B cell (primary cell): ENCODE data around the gene ANKS1B. TPM values are rescaled to one million over a fixed set of nuclear protein-coding genes. Genes with fewer than 3 reads are reported as not detected.

Experiments
- ATAC-seq: fragments of 200-7000 bp; cut with Tn5 transposase; one replicate; pipeline ENCODE4 v1.10.0; 2021; ENCODE audit warnings: low read depth, mild to moderate bottlenecking, moderate number of reproducible peaks, moderate library complexity
- CTCF ChIA-PET: fragments of 350-600 bp; sonication (Branson Sonifier 250); formaldehyde crosslinking; loops from one replicate; lab custom pipeline; 2021; ENCODE audit warnings: antibody characterized with exemption, inconsistent platforms; lab: Charles Lee
- POLR2A ChIA-PET: fragments of 350-600 bp; sonication (Branson Sonifier 250); formaldehyde crosslinking; loops from one replicate; lab custom pipeline; 2021; ENCODE audit warnings: antibody characterized with exemption; lab: Charles Lee
- DNase-seq: peaks from one replicate; pipeline ENCODE4 v3.0.0; 2013
- H2AFZ ChIP-seq: 2 replicates; pipeline ENCODE4 v1.6.1; 2012; ENCODE audit warnings: mild to moderate bottlenecking, low read depth, low read length; ENCODE audit not compliant: insufficient read depth, poor library complexity, severe bottlenecking
- H3K27ac ChIP-seq, 2 donors: 1 replicate in 1 of 2; 2 replicates in 1 of 2; pipeline ENCODE4 v1.5.1; 2012 to 2013; ENCODE audit warnings: low read length in 2 of 2, mild to moderate bottlenecking in 2 of 2, moderate library complexity in 1 of 2
- H3K27me3 ChIP-seq, 4 experiments: fragments of 200-600 bp in 1 of 4; sonication (generic) in 1 of 4; replicated peaks in 1 of 4; 1 replicate in 2 of 4; 2 replicates in 2 of 4; pipeline versions ENCODE4 v1.6.1 to v1.7.0; 2013 to 2016; ENCODE audit warnings: low read length in 3 of 4, mild to moderate bottlenecking in 2 of 4, mixed read lengths in 1 of 4, moderate library complexity in 1 of 4; ENCODE audit not compliant: insufficient read depth in 4 of 4, control insufficient read depth in 3 of 4; ENCODE audit errors: control extremely low read depth in 1 of 4
- H3K36me3 ChIP-seq, 2 experiments: replicated peaks in 1 of 2; 1 replicate in 1 of 2; 2 replicates in 1 of 2; pipeline versions ENCODE4 v1.6.1 to v1.7.1; 2013; ENCODE audit warnings: low read length in 1 of 2; ENCODE audit not compliant: insufficient read depth in 2 of 2, control insufficient read depth in 1 of 2; ENCODE audit errors: control extremely low read depth in 1 of 2, extremely low read depth in 1 of 2
- H3K4me1 ChIP-seq, 2 donors: fragments of 200-600 bp in 1 of 2; sonication (generic) in 1 of 2; 1 replicate in 1 of 2; 2 replicates in 1 of 2; pipeline versions ENCODE4 v1.5.1 to v1.6.1; 2013 to 2017; ENCODE audit warnings: low read length in 2 of 2; ENCODE audit not compliant: control insufficient read depth in 2 of 2, insufficient read depth in 2 of 2
- H3K4me2 ChIP-seq: replicated peaks from 2 replicates; pipeline ENCODE3; 2012; ENCODE audit warnings: mild to moderate bottlenecking, low read depth, low read length; ENCODE audit not compliant: poor library complexity, severe bottlenecking
- H3K4me3 ChIP-seq, 5 experiments: fragments of 200-600 bp in 1 of 5; sonication (generic) in 1 of 5; 1 replicate in 3 of 5; 2 replicates in 2 of 5; pipeline versions ENCODE4 v1.5.1 to v1.7.0; 2011 to 2016; ENCODE audit warnings: low read length in 4 of 5, mild to moderate bottlenecking in 4 of 5, low read depth in 2 of 5, control low read depth in 1 of 5, moderate library complexity in 1 of 5; ENCODE audit not compliant: insufficient read depth in 1 of 5; ENCODE audit errors: control extremely low read depth in 1 of 5, extremely low read depth in 1 of 5
- H3K79me2 ChIP-seq: fragments of 200-600 bp; sonication (generic); one replicate; pipeline ENCODE4 v1.6.0; 2016; ENCODE audit warnings: low read length; ENCODE audit not compliant: control insufficient read depth, insufficient read depth
- H3K9ac ChIP-seq: fragments of 200-600 bp; sonication (generic); 2 replicates; pipeline ENCODE4 v1.6.1; 2017; ENCODE audit warnings: mild to moderate bottlenecking, low read length, moderate library complexity
- H3K9me3 ChIP-seq, 3 donors: one replicate each; pipeline versions ENCODE4 v1.6.1 to v1.7.1; 2013; ENCODE audit warnings: low read length in 2 of 3; ENCODE audit not compliant: control insufficient read depth in 2 of 3, insufficient read depth in 1 of 3; ENCODE audit errors: control extremely low read depth in 1 of 3
- H4K20me1 ChIP-seq: 2 replicates; pipeline ENCODE4 v1.6.0; 2012; ENCODE audit warnings: mild to moderate bottlenecking, low read length; ENCODE audit not compliant: insufficient read depth, control insufficient read depth, poor library complexity, severe bottlenecking
- H3K27ac Mint-ChIP-seq: one replicate; pipeline ENCODE4 v1.8.0; 2021; ENCODE audit warnings: mixed read lengths
- H3K27me3 Mint-ChIP-seq: one replicate; pipeline ENCODE4 v1.8.0; 2021; ENCODE audit warnings: mixed read lengths
- H3K4me1 Mint-ChIP-seq: one replicate; pipeline ENCODE4 v1.8.0; 2021; ENCODE audit warnings: mixed read lengths
- H3K4me3 Mint-ChIP-seq: one replicate; pipeline ENCODE4 v1.8.0; 2021; ENCODE audit warnings: mixed read lengths
- H3K9me3 Mint-ChIP-seq: one replicate; pipeline ENCODE4 v1.8.0; 2022; ENCODE audit warnings: mixed read lengths; ENCODE audit not compliant: insufficient read depth
- EZH2 ChIP-seq: IDR thresholded peaks from 2 replicates; pipeline ENCODE4 v1.6.1; 2012; ENCODE audit warnings: borderline replicate concordance, low read depth, mild to moderate bottlenecking, moderate library complexity, low read length; ENCODE audit not compliant: insufficient read depth, poor library complexity, severe bottlenecking
- WGBS: methylation state at CpG from one replicate; pipeline ENCODE4 v1.1.5; 2013; ENCODE audit warnings: missing lambda C conversion rate; ENCODE audit not compliant: insufficient coverage; 5-methylcytosine and 5-hydroxymethylcytosine counted together
- intact Hi-C: fragments of 100-400 bp; cut with micrococcal nuclease; formaldehyde crosslinking; loops from one replicate; pipeline ENCODE4 v1.10.0; 2022
- polyA plus RNA-seq: library from polyadenylated mRNA; depleted of rRNA; stranded (reverse); fragments of >200 nt; gene quantifications from 2 replicates; pipeline ENCODE4 v1.2.3, GENCODE V29; 2012
- total RNA-seq, 2 donors: library from RNA; stranded (reverse); fragments of 120-200 nt in 1 of 2; gene quantifications; 1 replicate in 1 of 2; 2 replicates in 1 of 2; pipeline versions ENCODE4 v1.2.3 to v1.2.4, GENCODE V29; 2013 to 2022
- TF ChIP-seq, protein P1 (sequence below): fragments of 200-600 bp; IDR thresholded peaks from one replicate; pipeline ENCODE4 v1.8.0; 2022; ENCODE audit warnings: antibody characterized with exemption, mild to moderate bottlenecking

The ANKS1B gene
- total and polyA plus RNA-seq, 2 donors (not counting 1 experiment from before 2014, with no cell fraction given): not detected

- H3K27me3 Mint-ChIP-seq: no peaks in the 10 kb centered on the region
- ChIA-PET CTCF (no interaction called here), POLR2A (no interaction called here)
- no peak overlapping the region for H2AFZ ChIP-seq
- peaks cover 18 to 53% of the 10 kb centered on the region in 2 experiments for H3K36me3 ChIP-seq
- no peaks in the 10 kb centered on the region for H3K4me1 Mint-ChIP-seq
- no peaks in the 10 kb centered on the region for H3K4me1 ChIP-seq
- H3K27ac Mint-ChIP-seq: no peak overlapping the region
- H3K4me2 ChIP-seq: no peak overlapping the region
- no CpG with 5 or more reads among the region's 4 CpGs for WGBS
- no peak overlapping the region for H3K27ac ChIP-seq
- no peaks in the 10 kb centered on the region for H3K79me2 ChIP-seq
- H3K27me3 ChIP-seq: no peaks in the 10 kb centered on the region
- H3K4me3 Mint-ChIP-seq: no peak overlapping the region
- no peaks in the 10 kb centered on the region for H3K9me3 Mint-ChIP-seq
- no peaks in the 10 kb centered on the region for H4K20me1 ChIP-seq
- no peaks in the 10 kb centered on the region for H3K9me3 ChIP-seq
- no peak for DNase-seq
- H3K4me3 ChIP-seq: no peak overlapping the region
- TF ChIP-seq, protein P1, sequence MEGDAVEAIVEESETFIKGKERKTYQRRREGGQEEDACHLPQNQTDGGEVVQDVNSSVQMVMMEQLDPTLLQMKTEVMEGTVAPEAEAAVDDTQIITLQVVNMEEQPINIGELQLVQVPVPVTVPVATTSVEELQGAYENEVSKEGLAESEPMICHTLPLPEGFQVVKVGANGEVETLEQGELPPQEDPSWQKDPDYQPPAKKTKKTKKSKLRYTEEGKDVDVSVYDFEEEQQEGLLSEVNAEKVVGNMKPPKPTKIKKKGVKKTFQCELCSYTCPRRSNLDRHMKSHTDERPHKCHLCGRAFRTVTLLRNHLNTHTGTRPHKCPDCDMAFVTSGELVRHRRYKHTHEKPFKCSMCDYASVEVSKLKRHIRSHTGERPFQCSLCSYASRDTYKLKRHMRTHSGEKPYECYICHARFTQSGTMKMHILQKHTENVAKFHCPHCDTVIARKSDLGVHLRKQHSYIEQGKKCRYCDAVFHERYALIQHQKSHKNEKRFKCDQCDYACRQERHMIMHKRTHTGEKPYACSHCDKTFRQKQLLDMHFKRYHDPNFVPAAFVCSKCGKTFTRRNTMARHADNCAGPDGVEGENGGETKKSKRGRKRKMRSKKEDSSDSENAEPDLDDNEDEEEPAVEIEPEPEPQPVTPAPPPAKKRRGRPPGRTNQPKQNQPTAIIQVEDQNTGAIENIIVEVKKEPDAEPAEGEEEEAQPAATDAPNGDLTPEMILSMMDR: no peak
- no peak for ATAC-seq
- no peak overlapping the region for H3K9ac ChIP-seq
- intact Hi-C loops: no loop called here
Measured at GRCh38 chr12:98714426-98714825, 1270.3 kb downstream of the ANKS1B start.

DNA sequence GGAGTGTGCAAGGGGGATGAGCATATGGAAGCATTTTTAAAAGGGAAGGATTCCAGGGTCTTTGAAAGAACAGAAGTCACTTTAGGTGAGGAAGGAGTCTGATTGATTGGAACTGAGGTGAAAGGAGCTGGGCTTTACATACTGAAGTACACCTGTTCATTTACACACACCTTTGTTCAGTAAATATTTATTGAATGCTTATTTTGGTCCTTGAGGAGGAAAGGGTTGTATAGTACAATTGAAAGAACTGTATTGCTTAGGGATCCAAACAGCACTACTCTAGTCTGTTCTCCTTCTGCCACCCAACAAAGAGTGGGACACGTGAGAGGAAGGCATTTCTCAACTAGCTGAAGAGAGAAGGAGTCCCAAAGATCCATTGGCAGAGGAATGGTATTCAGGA is 1275.7 kb downstream of the ANKS1B start:
- Histone ChIP-seq H2AFZ (no peak overlapping the region), H3K4me3 (no peak overlapping the region), H4K20me1 (no peaks in the 10 kb centered on the region), H3K9me3 (no peaks in the 10 kb centered on the region), H3K36me3 (peaks cover 15 to 61% of the 10 kb centered on the region in 2 experiments), H3K9ac (no peak overlapping the region), H3K4me2 (no peak overlapping the region), H3K27ac (no peak overlapping the region), H3K79me2 (no peaks in the 10 kb centered on the region), H3K27me3 (no peaks in the 10 kb centered on the region), H3K4me1 (no peaks in the 10 kb centered on the region)
- no peak overlapping the region for H3K27ac Mint-ChIP-seq
- CTCF ChIA-PET: no interaction called here
- no peak overlapping the region for H3K4me3 Mint-ChIP-seq
- DNase-seq: no peak
- H3K9me3 Mint-ChIP-seq: no peaks in the 10 kb centered on the region
- TF ChIP-seq, protein P1: no peak
- no peak for TF ChIP-seq EZH2
- whole genome bisulfite sequencing: 86% methylated on average over 1 of the region's 1 CpG
- ATAC-seq: no peak
- no peaks in the 10 kb centered on the region for H3K27me3 Mint-ChIP-seq
- intact Hi-C loops: no loop called here
- H3K4me1 Mint-ChIP-seq: no peaks in the 10 kb centered on the region
- POLR2A ChIA-PET: no interaction called here
